Omental fat pad (tissue), 4 donors: ENCODE measurements around the gene LRP1. TPM values are rescaled to one million over a fixed set of nuclear protein-coding genes. Genes with fewer than 3 reads are reported as not detected.

Experiments
- ATAC-seq: fragments of 150-250 bp; one replicate; pipeline ENCODE4 v1.9.1; 2016; ENCODE audit warnings: mild to moderate bottlenecking, moderate library complexity; ENCODE audit not compliant: low FRiP score
- DNase-seq: peaks from one replicate; pipeline ENCODE4 v3.0.0-alpha.2; 2019; ENCODE audit warnings: low spot score
- CTCF ChIP-seq, 3 donors: fragments of 450-650 bp; IDR thresholded peaks; one replicate each; pipeline ENCODE4 v1.5.1; 2016 to 2017; ENCODE audit warnings: antibody characterized with exemption in 3 of 3, mild to moderate bottlenecking in 3 of 3, moderate library complexity in 2 of 3
- total RNA-seq, 4 donors: library from RNA; depleted of rRNA; stranded (reverse); fragments of >200 nt; gene quantifications; one replicate each; pipeline ENCODE4 v1.1.0, GENCODE V29; 2016

LRP1 gene
- total RNA-seq, 4 donors from 2014 or later: 312 to 592 (median 571) TPM

- no peak for TF ChIP-seq CTCF (IDR thresholded peaks at IDR 0.05)
- DNase-seq: no peak
- ATAC-seq: no peak
These were observed 19.0 kb downstream of the LRP1 start, which contains the start of gene LRP1-AS for GRCh38 chr12:57146961-57147944. Gene LRP1-AS, minus strand, starts transcription at chr12:57147619.

GRCh38 chr12:57148469-57149244, 20.4 kb downstream of the LRP1 start:
- peak; percentile 16 for ATAC-seq
- no peak for DNase-seq
- TF ChIP-seq CTCF (IDR thresholded peaks at IDR 0.05): no peak

- no peak for TF ChIP-seq CTCF (IDR thresholded peaks at IDR 0.05)
- DNase-seq: no peak
- ATAC-seq: peak; percentile 75
These were observed 21.1 kb downstream of the LRP1 start for GRCh38 chr12:57149245-57149900.

- ATAC-seq (no peak), DNase-seq (no peak)
- no peak for TF ChIP-seq CTCF (IDR thresholded peaks at IDR 0.05)
These were observed 22.2 kb downstream of the LRP1 start for GRCh38 chr12:57150400-57151000.

DNA sequence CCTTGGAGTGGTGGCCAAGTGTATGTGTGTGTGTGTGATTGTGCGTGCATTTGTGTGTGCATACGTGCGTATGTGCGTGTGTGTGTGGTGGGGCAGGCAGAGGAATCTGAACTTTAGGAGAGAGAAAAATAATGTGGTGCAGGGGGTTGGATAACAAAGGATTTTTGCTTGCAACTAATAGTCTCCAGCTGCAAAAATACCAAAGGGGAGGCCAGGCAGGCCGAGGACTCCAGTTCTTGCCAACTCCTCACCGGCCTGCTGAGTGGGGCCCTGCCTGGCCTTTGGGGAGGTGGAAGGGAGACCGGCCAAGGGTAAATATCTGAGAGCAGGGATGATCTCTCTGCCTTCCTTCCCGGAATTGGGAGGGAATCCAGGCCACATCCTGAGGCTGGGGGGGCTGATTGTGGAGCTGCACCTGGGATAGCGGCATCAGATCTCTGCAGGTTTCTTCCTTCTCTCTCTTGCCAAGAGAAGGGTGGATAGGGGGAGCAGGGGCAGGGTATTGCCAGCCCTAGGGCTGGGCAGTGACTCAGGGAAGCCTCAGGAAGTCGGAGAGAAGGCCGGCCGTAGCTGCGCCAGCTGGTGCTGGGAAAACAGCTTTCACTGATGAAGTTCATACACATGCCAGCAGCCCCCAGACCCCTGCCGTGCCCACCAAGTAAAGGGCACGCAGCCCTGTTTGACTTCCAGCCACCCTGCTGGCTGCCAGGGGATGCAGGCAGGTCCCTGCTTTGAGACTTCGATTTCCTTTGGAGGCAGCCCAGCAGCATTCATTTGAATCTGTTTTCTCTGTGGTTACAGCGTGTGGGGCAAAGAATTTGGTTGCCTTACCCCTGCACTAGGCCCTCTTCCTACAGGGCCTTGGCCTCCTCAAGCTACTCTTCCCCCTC, 23.7 kb downstream of the LRP1 start:
- no peak for TF ChIP-seq CTCF (IDR thresholded peaks at IDR 0.05)
- ATAC-seq: peak; percentile 73
- DNase-seq: no peak
